ENCODE data around the gene HRC.
"Not testable (repeated sequence)": the region's sequence is repeated elsewhere in the genome, so short reads cannot be mapped to it uniquely, and the experiment has no call there.

Gene HRC

GRCh38 chr19:49155005-49155819 is at the start of gene HRC:
Gene HRC, minus strand, starts transcription at chr19:49155396. Its CDS starts 159 bp downstream, at chr19:49155237.
- no peak for DNase-seq

GRCh38 chr19:49201042-49201441 is 45.8 kb upstream of the HRC start:
- DNase-seq, result no peak

GRCh38 chr19:49200238-49200862 is 45.2 kb upstream of the HRC start:
- no peak for DNase-seq

- DNase-seq, result no peak
Observed at GRCh38 chr19:49196527-49197240, 41.5 kb upstream of the HRC start.

GRCh38 chr19:49194408-49194807 is 39.2 kb upstream of the HRC start:
- DNase-seq, result no peak

- DNase-seq, result no peak
Observed at GRCh38 chr19:49193822-49194394, 38.7 kb upstream of the HRC start.

GRCh38 chr19:49190781-49191180 is 35.6 kb upstream of the HRC start:
- no peak for DNase-seq

GRCh38 chr19:49189259-49189658 is 34.1 kb upstream of the HRC start:
- DNase-seq, result no peak

GRCh38 chr19:49188626-49189200 is 33.5 kb upstream of the HRC start:
- no peak for DNase-seq

- DNase-seq, result no peak
Observed at GRCh38 chr19:49186108-49186507, 30.9 kb upstream of the HRC start.

GRCh38 chr19:49182848-49183375 is 27.7 kb upstream of the HRC start:
- no peak for DNase-seq

GRCh38 chr19:49182010-49182847 is 27.0 kb upstream of the HRC start:
- not testable (repeated sequence) for DNase-seq

- DNase-seq, result no peak
Observed at GRCh38 chr19:49180659-49181058, 25.5 kb upstream of the HRC start.

- DNase-seq, result no peak
Observed at GRCh38 chr19:49173198-49173597, 18.0 kb upstream of the HRC start.

GRCh38 chr19:49168421-49168820 is 13.2 kb upstream of the HRC start:
- DNase-seq, result no peak

- DNase-seq, result no peak
Observed at GRCh38 chr19:49167857-49168409, 12.7 kb upstream of the HRC start.

- no peak for DNase-seq
Observed at GRCh38 chr19:49165865-49166301, 10.7 kb upstream of the HRC start.

GRCh38 chr19:49165111-49165750 is 10.0 kb upstream of the HRC start:
- DNase-seq, result peak in 1 of 2 donors; percentile 14

- no peak for DNase-seq
Observed at GRCh38 chr19:49161987-49162386, 6.8 kb upstream of the HRC start.

GRCh38 chr19:49160450-49161189 is 5.4 kb upstream of the HRC start:
- no peak for DNase-seq

All from hippocampal formation (tissue), 2 donors.